Measurements from ENCODE around the gene MICOS13.
"Not testable (repeated sequence)": the region's sequence is repeated elsewhere in the genome, so short reads cannot be mapped to it uniquely, and the experiment has no call there.

The MICOS13 gene

GRCh38 chr19:5698635-5699422 is 18.5 kb upstream of the MICOS13 start:
- DNase-seq, result no peak

GRCh38 chr19:5697890-5698634 is 17.7 kb upstream of the MICOS13 start:
- DNase-seq, result no peak

- DNase-seq, result no peak
Measured at GRCh38 chr19:5697022-5697889, 16.9 kb upstream of the MICOS13 start.

GRCh38 chr19:5696196-5697021 is 16.1 kb upstream of the MICOS13 start:
- no peak for DNase-seq

- no peak for DNase-seq
Measured at GRCh38 chr19:5695649-5696195, 15.4 kb upstream of the MICOS13 start.

- DNase-seq, result no peak
Measured at GRCh38 chr19:5694956-5695648, 14.8 kb upstream of the MICOS13 start.

- DNase-seq, result no peak
Measured at GRCh38 chr19:5694167-5694955, 14.0 kb upstream of the MICOS13 start.

- no peak for DNase-seq
Measured at GRCh38 chr19:5693195-5694166, 13.2 kb upstream of the MICOS13 start.

GRCh38 chr19:5692723-5693194 is 12.4 kb upstream of the MICOS13 start:
- no peak for DNase-seq

- DNase-seq, result no peak
Measured at GRCh38 chr19:5691822-5692722, 11.8 kb upstream of the MICOS13 start.

GRCh38 chr19:5690955-5691821 is 10.9 kb upstream of the MICOS13 start:
- peak; percentile 14 to 41 for DNase-seq

GRCh38 chr19:5690125-5690954 is 10.0 kb upstream of the MICOS13 start, which contains the start of gene RPL36:
TSS of gene RPL36 (plus strand) at chr19:5690295. CDS start at chr19:5690508, 213 bp downstream.
- peak; percentile 98 to 99 for DNase-seq

GRCh38 chr19:5688262-5688881 is 8.1 kb upstream of the MICOS13 start:
- DNase-seq, result not testable (repeated sequence)

- DNase-seq, result no peak
Measured at GRCh38 chr19:5687360-5688198, 7.3 kb upstream of the MICOS13 start.
